ENCODE data around the gene ARHGAP19.

- TF ChIP-seq CTCF (IDR thresholded peaks at IDR 0.05) (no peak), ZFX (IDR thresholded peaks at IDR 0.05; ENCODE audit: borderline replicate concordance) (no peak)
Measured at GRCh38 chr10:97332591-97333350, 40.3 kb upstream of the ARHGAP19 start.
